OCI-LY3 (cell line): ENCODE measurements around the gene SWAP70.
A peak's percentile ranks its signal among the peaks of the same experiment; 100 is the strongest.

Experiments
- H2AFZ ChIP-seq: fragments of 200-600, 300-600 bp; shearing (Covaris generic); 2 replicates; pipeline ENCODE4 v1.6.0; 2014; ENCODE audit warnings: antibody characterized with exemption, low read depth, low read length
- H3K27ac ChIP-seq: fragments of 200-600, 300-600 bp; sonication (generic); 2 replicates; pipeline ENCODE4 v1.5.1; 2014; ENCODE audit warnings: mild to moderate bottlenecking, low read length, moderate library complexity, mixed read lengths
- H3K27me3 ChIP-seq: fragments of 200-600, 300-600 bp; sonication (generic); 2 replicates; pipeline ENCODE4 v1.6.1; 2014; ENCODE audit warnings: low read depth, low read length, mixed read lengths
- H3K36me3 ChIP-seq: fragments of 200-600, 300-600 bp; sonication (generic); replicated peaks from 2 replicates; pipeline ENCODE3; 2014; ENCODE audit warnings: low read depth, low read length, mixed read lengths
- H3K4me1 ChIP-seq: fragments of 300-600, 200-600 bp; sonication (generic); 2 replicates; pipeline ENCODE4 v1.6.1; 2014; ENCODE audit warnings: low read length, mixed read lengths
- H3K4me2 ChIP-seq: fragments of 200-600, 300-600 bp; sonication (generic); 2 replicates; pipeline ENCODE4 v1.6.1; 2014; ENCODE audit warnings: low read length, mixed read lengths
- H3K4me3 ChIP-seq: fragments of 300-600, 200-600 bp; sonication (generic); 2 replicates; pipeline ENCODE4 v1.5.1; 2014; ENCODE audit warnings: antibody characterized with exemption, mild to moderate bottlenecking, low read length, moderate library complexity
- H3K79me2 ChIP-seq: fragments of 300-600, 200-600 bp; shearing (Covaris generic); 2 replicates; pipeline ENCODE4 v1.6.1; 2014; ENCODE audit warnings: mild to moderate bottlenecking, low read length, mixed read lengths
- H3K9ac ChIP-seq: fragments of 300-600, 200-600 bp; shearing (Covaris generic); 2 replicates; pipeline ENCODE4 v1.6.0; 2014; ENCODE audit warnings: mild to moderate bottlenecking, low read length, moderate library complexity
- H3K9me3 ChIP-seq: fragments of 200-600, 300-600 bp; shearing (Covaris generic); 2 replicates; pipeline ENCODE4 v1.6.1; 2014; ENCODE audit warnings: low read length, mixed read lengths; ENCODE audit not compliant: insufficient read depth
- H4K20me1 ChIP-seq: fragments of 200-600, 300-600 bp; sonication (generic); 2 replicates; pipeline ENCODE4 v1.6.1; 2016; ENCODE audit warnings: low read length, mixed read lengths; ENCODE audit not compliant: insufficient read depth
- EZH2phosphoT487 ChIP-seq: fragments of 200-600 bp; shearing (Covaris generic); IDR thresholded peaks from 2 replicates; pipeline ENCODE4 v1.6.1; 2018; ENCODE audit warnings: antibody characterized with exemption, mixed run types, low read depth
- TF ChIP-seq, protein P1 (sequence below): fragments of 200-600, 300-600 bp; sonication (generic); IDR thresholded peaks from 2 replicates; pipeline ENCODE4 v1.5.1; 2014; ENCODE audit warnings: antibody characterized with exemption, low read length, low read depth

The SWAP70 gene

DNA sequence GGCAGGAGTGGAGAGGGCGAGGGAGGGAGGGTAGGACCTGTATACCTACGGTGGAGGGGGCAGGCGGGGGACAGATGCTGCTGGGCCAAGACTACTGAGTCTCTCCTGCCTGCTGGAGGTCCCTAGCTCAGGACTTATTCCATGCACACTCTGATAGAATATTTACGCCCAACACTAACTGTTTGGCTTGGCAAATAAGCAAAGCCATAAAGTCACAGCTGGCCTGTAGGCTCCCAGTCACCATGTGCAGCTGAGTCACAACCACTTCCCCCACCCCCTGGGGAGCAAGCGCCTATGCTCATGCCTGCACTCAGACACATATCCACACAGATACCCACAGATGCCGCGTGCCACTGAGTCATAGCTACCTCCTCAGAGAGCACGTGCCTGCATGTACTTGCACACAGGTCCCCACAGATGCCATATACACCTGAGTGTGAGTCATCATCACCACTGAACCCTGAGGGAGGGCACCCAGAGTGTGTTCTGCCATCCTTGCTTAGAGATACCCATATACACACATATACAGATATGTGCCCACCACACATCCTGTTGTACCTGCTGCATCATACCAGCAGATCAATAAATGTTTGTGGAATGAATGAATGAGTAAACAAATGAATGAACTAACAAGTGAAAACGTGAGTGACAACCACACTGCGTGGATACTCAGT lies 95.8 kb downstream of the SWAP70 start:
- no peaks in the 10 kb centered on the region for H3K36me3 ChIP-seq
- H3K4me1 ChIP-seq: peaks cover 53% of the 10 kb centered on the region
- H3K4me3 ChIP-seq: peak overlapping the region; percentile 85
- peak overlapping the region; percentile 94 for H3K4me2 ChIP-seq
- no peaks in the 10 kb centered on the region for H4K20me1 ChIP-seq
- H3K9ac ChIP-seq: peak overlapping the region; percentile 96
- H3K27me3 ChIP-seq: no peaks in the 10 kb centered on the region
- peaks cover 35% of the 10 kb centered on the region for H3K79me2 ChIP-seq
- H2AFZ ChIP-seq: no peak overlapping the region
- no peaks in the 10 kb centered on the region for H3K9me3 ChIP-seq
- peak overlapping the region; percentile 90 for H3K27ac ChIP-seq
- no peak for TF ChIP-seq EZH2phosphoT487

DNA sequence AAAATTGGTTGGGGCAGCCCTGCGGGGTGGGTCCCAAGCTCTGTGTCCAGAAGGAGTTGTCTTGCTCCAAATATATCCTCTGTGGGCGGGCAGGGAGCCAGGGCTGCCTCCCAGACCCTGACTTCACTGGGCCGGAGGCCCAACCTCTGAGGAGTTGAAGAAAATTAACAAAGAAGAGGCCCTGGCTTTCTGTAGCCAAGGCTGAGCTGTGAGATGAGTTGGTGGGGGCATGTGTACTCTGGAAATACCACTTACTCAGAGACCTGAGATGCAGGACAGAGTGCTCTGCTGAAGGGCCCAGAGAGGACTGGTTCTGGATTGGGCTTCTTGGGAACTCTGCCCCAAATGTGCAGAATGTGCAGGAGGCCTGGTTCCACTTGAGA lies 96.3 kb downstream of the SWAP70 start:
- Histone ChIP-seq H3K4me1 (peaks cover 52% of the 10 kb centered on the region), H3K4me2 (peak overlapping the region; percentile 94), H3K9me3 (no peaks in the 10 kb centered on the region), H3K27ac (peak overlapping the region; percentile 90), H2AFZ (no peak overlapping the region), H3K9ac (peak overlapping the region; percentile 48), H4K20me1 (no peaks in the 10 kb centered on the region), H3K4me3 (peak overlapping the region; percentile 85), H3K79me2 (peaks cover 40% of the 10 kb centered on the region), H3K27me3 (no peaks in the 10 kb centered on the region), H3K36me3 (no peaks in the 10 kb centered on the region)
- TF ChIP-seq, protein P1, sequence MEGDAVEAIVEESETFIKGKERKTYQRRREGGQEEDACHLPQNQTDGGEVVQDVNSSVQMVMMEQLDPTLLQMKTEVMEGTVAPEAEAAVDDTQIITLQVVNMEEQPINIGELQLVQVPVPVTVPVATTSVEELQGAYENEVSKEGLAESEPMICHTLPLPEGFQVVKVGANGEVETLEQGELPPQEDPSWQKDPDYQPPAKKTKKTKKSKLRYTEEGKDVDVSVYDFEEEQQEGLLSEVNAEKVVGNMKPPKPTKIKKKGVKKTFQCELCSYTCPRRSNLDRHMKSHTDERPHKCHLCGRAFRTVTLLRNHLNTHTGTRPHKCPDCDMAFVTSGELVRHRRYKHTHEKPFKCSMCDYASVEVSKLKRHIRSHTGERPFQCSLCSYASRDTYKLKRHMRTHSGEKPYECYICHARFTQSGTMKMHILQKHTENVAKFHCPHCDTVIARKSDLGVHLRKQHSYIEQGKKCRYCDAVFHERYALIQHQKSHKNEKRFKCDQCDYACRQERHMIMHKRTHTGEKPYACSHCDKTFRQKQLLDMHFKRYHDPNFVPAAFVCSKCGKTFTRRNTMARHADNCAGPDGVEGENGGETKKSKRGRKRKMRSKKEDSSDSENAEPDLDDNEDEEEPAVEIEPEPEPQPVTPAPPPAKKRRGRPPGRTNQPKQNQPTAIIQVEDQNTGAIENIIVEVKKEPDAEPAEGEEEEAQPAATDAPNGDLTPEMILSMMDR: no peak
- TF ChIP-seq EZH2phosphoT487: no peak

DNA sequence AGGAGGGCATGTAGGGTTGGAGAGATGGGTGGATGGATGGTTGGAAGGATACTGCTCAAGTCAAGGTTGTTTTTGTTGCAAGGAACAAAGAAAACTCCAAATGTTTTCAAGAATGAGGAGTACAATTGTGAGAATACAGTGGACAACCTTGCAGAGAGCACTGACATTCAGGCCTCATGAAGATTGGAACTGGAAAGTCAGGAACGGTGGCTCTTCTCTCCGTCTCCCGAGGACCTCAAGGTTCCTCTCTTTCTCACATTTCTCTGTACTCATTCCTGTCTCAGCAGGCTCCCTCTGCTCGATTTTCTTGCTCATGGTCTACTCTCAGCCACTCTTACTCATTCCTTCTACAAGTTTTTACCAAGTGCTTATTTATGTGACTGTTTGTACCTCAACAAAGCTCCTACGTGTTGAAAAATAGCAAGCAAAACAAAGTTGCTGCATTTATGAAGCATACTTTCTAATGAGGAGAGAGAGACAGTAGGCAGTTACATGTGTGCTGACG lies 97.6 kb downstream of the SWAP70 start:
- Histone ChIP-seq H3K36me3 (no peaks in the 10 kb centered on the region), H3K4me1 (peaks cover 46% of the 10 kb centered on the region), H3K27ac (no peak overlapping the region), H3K79me2 (peaks cover 43% of the 10 kb centered on the region), H3K4me3 (no peak overlapping the region), H4K20me1 (no peaks in the 10 kb centered on the region), H3K4me2 (no peak overlapping the region), H3K9me3 (no peaks in the 10 kb centered on the region), H3K27me3 (no peaks in the 10 kb centered on the region), H2AFZ (no peak overlapping the region), H3K9ac (no peak overlapping the region)
- TF ChIP-seq, protein P1: no peak
- no peak for TF ChIP-seq EZH2phosphoT487

DNA sequence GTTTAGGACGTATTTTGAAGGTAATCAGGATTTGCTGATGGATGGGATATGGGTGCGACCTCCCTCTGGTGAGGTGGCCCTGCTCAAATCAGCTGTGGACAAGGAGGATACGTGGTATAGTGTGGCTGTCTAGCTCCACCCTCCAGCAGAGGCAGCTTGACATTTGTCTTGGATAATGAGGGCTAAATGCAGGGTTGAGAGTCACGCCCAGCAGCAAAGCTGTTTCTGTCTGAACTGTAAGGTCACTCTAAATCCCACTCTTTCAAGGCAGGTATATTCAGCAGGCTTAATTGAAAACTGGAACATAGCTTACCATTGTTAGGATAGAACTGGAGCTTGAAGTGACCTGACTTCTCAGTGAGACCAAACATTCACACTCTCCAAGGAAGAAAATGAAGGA lies 98.7 kb downstream of the SWAP70 start:
- Histone ChIP-seq H4K20me1 (no peaks in the 10 kb centered on the region), H3K4me2 (no peak overlapping the region), H3K79me2 (peaks cover 43% of the 10 kb centered on the region), H3K9me3 (no peaks in the 10 kb centered on the region), H3K27ac (no peak overlapping the region), H3K4me3 (no peak overlapping the region), H3K36me3 (no peaks in the 10 kb centered on the region), H3K27me3 (no peaks in the 10 kb centered on the region), H3K9ac (no peak overlapping the region), H2AFZ (no peak overlapping the region), H3K4me1 (peaks cover 35% of the 10 kb centered on the region)
- TF ChIP-seq, protein P1: no peak
- no peak for TF ChIP-seq EZH2phosphoT487
